HG03066 (cell line): ENCODE data around the gene METTL8.
"Not testable (repeated sequence)": the region's sequence is repeated elsewhere in the genome, so short reads cannot be mapped to it uniquely, and the experiment has no call there.

Experiments used
- ATAC-seq: cut with Tn5 transposase; IDR thresholded peaks from one replicate; pipeline ENCODE4 v1.9.1; 2021; ENCODE audit warnings: low read depth; ENCODE audit not compliant: unreplicated experiment

The METTL8 gene

DNA sequence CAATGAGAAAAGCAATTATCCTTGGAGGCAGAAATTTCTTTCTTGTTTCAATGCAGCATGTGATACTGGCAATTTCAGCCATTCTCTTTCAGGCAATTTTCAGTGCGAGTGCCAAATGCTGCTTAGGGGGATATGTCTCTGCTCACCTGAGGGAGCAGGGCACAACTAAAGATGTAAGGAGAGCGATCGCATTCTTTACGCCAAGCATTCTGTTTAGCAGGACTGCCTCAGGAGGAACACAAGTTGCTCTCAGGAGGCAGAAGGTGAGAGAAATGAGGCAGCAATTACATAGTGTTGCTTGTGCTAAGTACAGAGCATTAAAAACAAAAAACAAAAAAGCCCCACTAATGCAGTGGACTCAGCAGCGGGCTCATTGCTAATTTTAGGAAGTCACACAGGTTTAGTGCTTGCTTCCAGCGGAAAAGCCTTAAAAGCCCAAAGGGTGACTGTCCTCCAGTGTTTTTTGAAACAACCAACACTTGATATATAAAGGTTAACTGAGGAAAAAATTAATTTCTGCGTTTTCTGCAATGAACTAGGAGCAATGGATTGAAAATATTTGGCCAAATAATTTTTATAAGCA, 116.9 kb downstream of the METTL8 start:
- ATAC-seq = no peak

DNA sequence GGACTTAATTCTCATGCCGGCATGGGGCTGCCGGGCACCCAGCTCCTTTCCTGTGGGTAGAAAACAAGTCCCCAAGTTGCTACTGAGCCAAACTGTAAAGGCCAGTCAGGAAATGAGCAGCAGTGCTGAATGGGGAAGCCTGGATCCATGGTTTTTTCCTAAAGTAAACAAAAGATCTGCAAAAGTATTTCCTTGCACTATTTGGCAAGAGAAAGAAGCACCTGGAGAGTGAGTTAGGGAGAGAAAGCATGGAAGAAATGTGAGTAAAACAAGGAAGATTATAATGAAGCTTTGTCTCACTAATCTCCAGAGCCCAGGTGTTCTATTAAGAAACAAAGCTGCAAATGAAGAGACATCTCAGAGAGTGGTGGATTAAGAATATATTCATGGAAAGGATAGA, 117.6 kb downstream of the METTL8 start:
- ATAC-seq = no peak

DNA sequence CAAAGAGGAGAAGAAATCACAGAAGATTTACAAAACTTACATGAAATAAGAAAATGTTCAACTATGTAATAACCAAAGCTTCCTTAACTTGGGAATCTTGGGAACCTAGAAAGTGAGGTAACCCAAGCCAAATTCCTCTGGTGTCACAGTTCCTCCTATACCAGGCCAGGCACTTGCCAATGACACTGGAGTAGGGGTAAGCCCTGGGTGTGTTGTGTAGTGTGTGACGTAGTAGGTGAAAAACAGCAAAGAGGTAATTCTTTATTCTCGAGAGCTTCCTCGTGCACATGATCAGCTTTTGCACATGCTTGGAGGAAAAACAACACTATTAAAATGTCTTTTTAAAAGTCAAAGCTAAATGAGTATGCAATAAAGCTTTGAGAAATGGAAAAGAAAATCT, 118.0 kb downstream of the METTL8 start:
- no peak for ATAC-seq

DNA sequence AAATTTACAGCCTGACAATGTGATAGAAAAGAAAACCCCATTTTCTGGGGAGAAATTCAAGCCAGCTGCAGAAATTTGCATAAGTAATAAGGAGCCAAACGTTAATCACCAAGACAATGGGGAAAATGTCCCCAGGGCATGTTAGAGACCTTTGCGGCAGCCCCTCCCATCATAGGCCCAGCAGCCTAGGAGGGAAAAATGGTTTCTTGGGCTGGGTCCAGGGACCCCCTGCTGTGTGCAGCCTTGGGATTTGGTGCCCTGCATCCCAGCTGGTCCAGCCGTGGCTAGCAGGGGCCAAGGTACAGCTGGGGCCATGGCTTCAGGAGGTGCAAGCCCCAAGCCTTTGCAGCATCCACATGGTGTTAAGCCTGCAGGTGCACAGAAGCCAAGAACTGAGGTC, 121.6 kb downstream of the METTL8 start:
- not testable (repeated sequence) for ATAC-seq

- ATAC-seq = not testable (repeated sequence)
These were observed 122.2 kb downstream of the METTL8 start for GRCh38 chr2:171311589-171311988.

DNA sequence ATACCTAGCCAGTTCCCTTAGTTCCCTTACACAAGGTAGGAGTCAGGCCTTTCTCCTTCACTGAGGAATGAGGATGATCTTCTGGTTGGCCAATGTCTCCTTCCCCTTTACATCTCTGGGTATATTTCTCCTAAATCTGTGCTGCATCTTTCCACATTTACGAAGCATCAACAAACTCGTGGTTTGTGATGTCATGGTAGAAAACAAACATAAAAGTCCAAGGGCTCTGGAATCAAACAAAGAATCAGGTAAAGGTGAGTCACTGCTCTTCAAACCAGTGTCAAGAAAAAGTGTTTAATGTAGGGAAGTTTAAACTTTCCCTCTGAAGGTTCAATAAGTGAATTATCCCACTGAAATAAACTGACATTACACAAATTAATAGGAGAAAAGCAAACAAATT, 122.9 kb downstream of the METTL8 start:
- ATAC-seq = no peak

DNA sequence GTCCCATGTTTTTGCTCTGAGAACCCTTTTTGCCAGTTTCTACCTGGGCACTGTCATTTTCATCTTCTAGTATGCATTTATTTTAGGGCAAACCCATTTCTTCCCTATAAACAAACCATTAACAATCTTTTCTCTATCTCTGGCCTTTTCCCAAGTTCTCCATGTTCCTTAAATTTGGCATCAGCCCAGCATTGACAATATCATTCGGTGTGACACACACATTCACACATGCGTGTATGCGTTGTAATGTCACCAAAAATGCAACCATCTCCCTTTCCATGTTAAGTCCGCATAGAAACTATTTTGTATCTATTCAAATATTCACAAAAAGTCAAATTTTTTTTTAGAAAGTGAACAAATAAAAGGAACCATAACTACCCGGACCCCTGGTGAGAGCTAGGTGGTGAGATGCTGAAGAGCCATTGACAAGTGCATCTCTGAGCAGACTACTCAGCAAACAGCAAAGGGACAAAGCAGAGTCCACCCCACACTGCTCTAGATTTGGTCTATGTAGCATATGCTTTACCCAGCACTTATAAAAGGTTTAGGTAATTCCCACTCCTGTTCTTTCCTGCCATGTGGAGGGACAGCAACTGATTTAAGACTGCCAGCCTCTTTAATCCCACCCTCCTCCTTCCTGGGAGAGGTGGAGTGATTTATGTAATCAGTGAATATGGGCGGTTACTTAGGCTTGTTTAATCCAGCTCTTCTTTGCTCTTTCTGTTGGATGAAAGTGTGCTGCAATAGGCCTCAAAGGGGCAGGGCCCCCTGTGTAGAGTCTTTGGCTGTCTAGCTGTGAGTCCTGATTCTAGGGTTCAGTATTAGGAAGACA, 124.1 kb downstream of the METTL8 start:
- no peak for ATAC-seq

- no peak for ATAC-seq
These were observed 125.3 kb downstream of the METTL8 start for GRCh38 chr2:171308280-171309054.

- no peak for ATAC-seq
These were observed 126.2 kb downstream of the METTL8 start for GRCh38 chr2:171307560-171307959.

GRCh38 chr2:171297956-171298355, 135.8 kb downstream of the METTL8 start:
- no peak for ATAC-seq

DNA sequence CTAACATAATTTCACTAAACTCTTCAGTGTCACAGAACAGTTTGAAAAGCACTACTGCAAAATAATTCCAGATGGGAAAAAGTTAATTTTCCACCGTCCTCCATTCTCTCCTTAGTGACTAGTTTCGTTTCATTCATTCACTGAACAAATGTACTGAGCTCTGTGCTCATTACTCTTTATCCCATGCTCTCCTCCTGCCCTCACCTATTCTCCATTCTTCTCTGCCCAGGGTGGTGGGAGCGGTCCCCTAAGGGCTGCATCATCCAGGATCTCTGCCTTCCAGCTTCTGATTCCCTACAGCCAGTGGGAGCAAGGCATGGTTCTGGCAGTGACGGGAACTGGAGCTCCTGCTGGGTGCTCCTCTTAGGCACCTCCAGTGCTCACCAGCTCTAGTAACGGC, 139.2 kb downstream of the METTL8 start:
- ATAC-seq = no peak

DNA sequence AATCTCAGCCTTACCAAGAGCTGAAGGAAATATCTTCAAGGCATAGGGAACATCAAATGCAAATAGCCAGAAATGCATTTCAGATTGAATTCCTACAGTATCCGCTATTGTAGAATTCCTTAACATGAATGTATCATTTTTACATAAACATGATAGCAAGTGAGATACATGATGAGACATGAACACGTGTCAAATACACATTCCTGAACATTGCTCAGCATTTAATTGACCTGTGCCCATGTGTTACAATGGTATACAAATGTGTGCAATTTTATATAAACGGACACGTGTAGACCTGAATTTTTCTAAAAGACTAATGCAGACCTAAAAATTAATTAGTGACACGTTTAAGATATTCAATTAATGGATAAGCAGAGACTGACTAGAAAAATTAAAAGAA, 140.1 kb downstream of the METTL8 start:
- ATAC-seq = no peak

- ATAC-seq = no peak
These were observed 143.8 kb downstream of the METTL8 start for GRCh38 chr2:171289991-171290390.

- no peak for ATAC-seq
These were observed 144.5 kb downstream of the METTL8 start for GRCh38 chr2:171289316-171289715.

DNA sequence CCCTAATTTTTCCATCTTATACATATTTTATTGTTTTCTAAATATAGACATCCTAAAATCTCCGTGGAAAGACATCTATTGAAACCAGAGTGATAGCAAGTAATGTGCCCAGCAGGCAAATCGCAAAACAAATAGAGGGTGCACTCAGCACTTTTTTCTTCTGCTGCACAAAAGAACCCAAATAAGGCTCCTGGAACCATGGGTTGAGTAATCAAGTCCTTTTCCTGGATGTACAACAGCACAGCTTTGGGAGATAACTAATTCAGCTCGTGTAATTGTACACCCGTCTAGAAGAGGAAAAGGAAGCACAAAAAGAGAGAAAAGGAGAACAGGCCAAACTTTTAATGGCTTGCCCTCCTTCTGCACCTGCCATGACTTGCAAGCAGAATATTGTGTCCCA, 146.2 kb downstream of the METTL8 start:
- no peak for ATAC-seq

- ATAC-seq = no peak
These were observed 146.7 kb downstream of the METTL8 start for GRCh38 chr2:171287036-171287571.

DNA sequence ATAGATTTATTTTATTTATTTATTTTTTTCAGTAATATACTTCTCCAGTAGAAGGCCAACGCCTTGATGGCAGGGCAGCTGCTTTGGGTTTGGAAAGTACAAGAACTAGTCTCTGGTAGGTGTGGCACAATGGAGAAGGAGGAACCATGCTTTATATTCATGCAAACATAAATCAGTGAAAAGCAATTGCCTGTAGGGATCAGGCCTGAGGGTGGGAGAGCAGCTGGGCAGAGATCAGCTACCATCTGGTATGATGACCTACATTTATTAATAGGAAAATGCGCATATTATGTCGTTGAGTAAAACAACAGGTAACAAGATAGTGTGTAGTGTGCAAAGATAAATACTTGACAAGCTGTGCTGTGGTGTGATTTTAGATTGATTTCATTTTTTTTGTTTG, 152.7 kb downstream of the METTL8 start:
- no peak for ATAC-seq

- ATAC-seq = no peak
These were observed 153.6 kb downstream of the METTL8 start for GRCh38 chr2:171279983-171280790.

DNA sequence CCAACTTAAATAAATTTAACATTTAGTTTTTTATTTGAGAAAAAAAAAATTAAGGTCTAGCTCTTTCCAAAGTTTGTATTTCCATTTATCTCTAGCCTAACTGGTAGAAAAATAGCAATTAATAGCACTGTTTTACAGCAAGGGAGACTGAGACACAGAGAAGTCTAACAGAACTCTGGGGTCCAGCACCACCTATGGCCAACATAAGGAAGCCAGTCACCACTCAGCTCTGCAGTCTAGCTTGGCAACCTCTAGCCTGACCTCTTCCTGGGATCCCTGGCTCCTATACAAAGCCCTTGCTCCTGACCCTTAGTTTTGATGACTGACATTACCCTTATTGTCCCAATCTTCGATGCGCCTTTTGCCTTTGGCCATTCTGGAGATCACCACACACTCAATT, 159.0 kb downstream of the METTL8 start:
- ATAC-seq = no peak

DNA sequence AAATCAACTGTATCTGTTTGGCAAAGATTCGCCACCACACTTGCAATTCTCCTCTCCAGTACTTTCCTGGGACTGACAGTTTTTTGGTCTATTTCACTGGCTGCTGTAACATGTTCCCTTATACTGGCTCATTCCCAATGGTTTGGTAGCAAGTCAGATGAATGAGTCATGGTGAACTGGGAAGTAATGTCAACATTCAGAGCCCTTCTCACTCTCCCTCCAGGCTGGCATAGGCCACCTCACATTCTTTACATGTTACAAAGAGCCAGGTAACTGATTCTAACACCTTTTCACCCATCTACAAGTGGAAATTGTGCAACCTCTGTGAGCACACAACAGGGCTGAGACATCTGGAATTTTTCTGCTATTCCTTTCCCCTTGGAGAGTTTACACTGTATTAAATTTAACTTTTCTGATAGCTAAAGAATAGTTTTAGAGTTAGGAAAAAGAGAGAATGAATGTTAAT, 161.8 kb downstream of the METTL8 start:
- no peak for ATAC-seq
